Tibial artery (tissue), 4 donors: ENCODE data around the gene RAB9A.
"Not testable (repeated sequence)": the region's sequence is repeated elsewhere in the genome, so short reads cannot be mapped to it uniquely, and the experiment has no call there.

Experiments used
- DNase-seq, 2 donors: peaks; one replicate each; pipeline ENCODE4 v3.0.0-alpha.2; 2019
- H3K27ac ChIP-seq, 2 donors: fragments of 200-600 bp; sonication (generic) in 1 of 2; 1 replicate in 1 of 2; 2 replicates in 1 of 2; pipeline ENCODE4 v1.5.1; 2018 to 2019; ENCODE audit warnings: mild to moderate bottlenecking in 1 of 2
- H3K27me3 ChIP-seq, 2 donors: fragments of 200-600 bp; sonication (generic) in 1 of 2; one replicate each; pipeline versions ENCODE4 v1.5.1 to v1.6.0; 2016 to 2019
- H3K36me3 ChIP-seq, 3 donors: fragments of 200-600 bp; sonication (generic) in 2 of 3; one replicate each; pipeline ENCODE4 v1.5.1; 2016 to 2019; ENCODE audit warnings: mild to moderate bottlenecking in 2 of 3
- H3K4me1 ChIP-seq, 4 donors: fragments of 200-600 bp; sonication (generic) in 2 of 4; 1 replicate in 3 of 4; 2 replicates in 1 of 4; pipeline ENCODE4 v1.5.1; 2016 to 2019
- H3K4me3 ChIP-seq, 2 donors: fragments of 200-600 bp; sonication (generic) in 1 of 2; 1 replicate in 1 of 2; 2 replicates in 1 of 2; pipeline ENCODE4 v1.5.1; 2018 to 2019; ENCODE audit warnings: mild to moderate bottlenecking in 2 of 2
- H3K9me3 ChIP-seq, 3 donors: fragments of 200-600 bp; sonication (generic) in 1 of 3; one replicate each; pipeline ENCODE4 v1.5.1; 2016 to 2019
- CTCF ChIP-seq, 2 experiments: fragments of 200-600 bp in 1 of 2; fragments of 450-650 bp in 1 of 2; IDR thresholded peaks; one replicate each; pipeline ENCODE4 v1.5.1; 2017 to 2019; ENCODE audit warnings: antibody characterized with exemption in 2 of 2, mild to moderate bottlenecking in 1 of 2, moderate library complexity in 1 of 2
- intact Hi-C: fragments of 100-400 bp; cut with DNase I; formaldehyde crosslinking; loops from one replicate; pipeline ENCODE4 v1.15.0; 2023; ENCODE audit warnings: low total_unique reads

RAB9A gene

GRCh38 chrX:13721819-13722519, 33.0 kb downstream of the RAB9A start:
- Histone ChIP-seq H3K4me1 (peaks cover 0 to 15% (median 5%) of the 10 kb centered on the region in 4 donors), H3K27ac (no peak overlapping the region), H3K36me3 (peaks cover 0 to 7% (median 0%) of the 10 kb centered on the region in 3 donors), H3K27me3 (no peaks in the 10 kb centered on the region), H3K4me3 (no peak overlapping the region), H3K9me3 (no peaks in the 10 kb centered on the region)
- no peak for TF ChIP-seq CTCF (IDR thresholded peaks at IDR 0.05)
- no peak for DNase-seq
- intact Hi-C loops, result no loop called here

- DNase-seq, H3K4me1 ChIP-seq: not testable (repeated sequence)
Measured at GRCh38 chrX:13724878-13725277, 36.0 kb downstream of the RAB9A start.

GRCh38 chrX:13726583-13726982, 37.7 kb downstream of the RAB9A start:
- intact Hi-C loops, H3K36me3 ChIP-seq, H3K4me3 ChIP-seq, H3K9me3 ChIP-seq, H3K4me1 ChIP-seq, DNase-seq, H3K27me3 ChIP-seq, H3K27ac ChIP-seq: not testable (repeated sequence)

More at GRCh38 chrX:13724878-13725277, 36.0 kb downstream of the RAB9A start:
- H3K36me3 ChIP-seq, H3K27ac ChIP-seq, H3K27me3 ChIP-seq, H3K9me3 ChIP-seq, H3K4me3 ChIP-seq, intact Hi-C loops: not testable (repeated sequence)

GRCh38 chrX:13730523-13730922, 41.6 kb downstream of the RAB9A start:
- intact Hi-C loops, result loop anchor here (10.0 kb wide), 1 partner anchor 226 kb away; no protein-coding TSS in a partner anchor

GRCh38 chrX:13732246-13733067, 43.5 kb downstream of the RAB9A start:
- no peak for TF ChIP-seq CTCF (IDR thresholded peaks at IDR 0.05)
- intact Hi-C loops, result loop anchor here (10.0 kb wide), 1 partner anchor 228 kb away; no protein-coding TSS in a partner anchor
- Histone ChIP-seq H3K27ac (peak overlapping the region; percentile 37 to 91), H3K4me3 (no peak overlapping the region), H3K36me3 (no peaks in the 10 kb centered on the region), H3K4me1 (peaks cover 0 to 12% (median 3%) of the 10 kb centered on the region in 4 donors), H3K27me3 (no peaks in the 10 kb centered on the region), H3K9me3 (no peaks in the 10 kb centered on the region)
- no peak for DNase-seq

More at GRCh38 chrX:13730523-13730922, 41.6 kb downstream of the RAB9A start:
- not testable (repeated sequence) for H3K9me3 ChIP-seq, H3K36me3 ChIP-seq, DNase-seq, H3K4me1 ChIP-seq, H3K27me3 ChIP-seq, H3K27ac ChIP-seq, H3K4me3 ChIP-seq

GRCh38 chrX:13733506-13733905, 44.6 kb downstream of the RAB9A start:
- no peak for TF ChIP-seq CTCF (IDR thresholded peaks at IDR 0.05)
- Histone ChIP-seq H3K27me3 (no peaks in the 10 kb centered on the region), H3K9me3 (no peaks in the 10 kb centered on the region), H3K4me3 (peak overlapping the region; percentile 77 to 83), H3K4me1 (peaks cover 0 to 12% (median 3%) of the 10 kb centered on the region in 4 donors), H3K36me3 (no peaks in the 10 kb centered on the region), H3K27ac (peak overlapping the region; percentile 86 to 91)
- intact Hi-C loops, result loop anchor here (10.0 kb wide), 1 partner anchor 229 kb away; no protein-coding TSS in a partner anchor
- no peak for DNase-seq
